ENCODE results near the gene DICER1.

DNA sequence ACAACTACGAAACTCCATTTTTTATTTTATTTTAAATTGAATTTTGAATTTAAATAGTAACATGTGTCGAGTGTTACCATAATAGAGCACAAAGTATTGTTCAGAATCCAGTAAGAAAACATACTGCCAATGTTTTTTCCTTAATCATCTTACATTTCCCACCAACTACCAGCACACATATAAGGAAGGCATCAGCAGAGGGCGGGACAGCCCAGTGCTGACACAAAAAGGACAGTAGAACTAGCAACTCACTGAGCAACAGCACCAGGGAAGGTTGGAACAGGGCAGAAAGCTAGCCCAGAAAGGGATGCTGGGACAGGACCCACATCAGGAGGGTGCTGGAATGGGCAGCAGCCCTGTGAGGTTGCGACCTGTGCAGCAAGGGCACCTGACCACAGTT, 43.9 kb downstream of the DICER1 start:
- no peak for TF ChIP-seq EZH2phosphoT487 (IDR thresholded peaks at IDR 0.05; ENCODE audit: borderline replicate concordance)
- TF ChIP-seq, protein P1, sequence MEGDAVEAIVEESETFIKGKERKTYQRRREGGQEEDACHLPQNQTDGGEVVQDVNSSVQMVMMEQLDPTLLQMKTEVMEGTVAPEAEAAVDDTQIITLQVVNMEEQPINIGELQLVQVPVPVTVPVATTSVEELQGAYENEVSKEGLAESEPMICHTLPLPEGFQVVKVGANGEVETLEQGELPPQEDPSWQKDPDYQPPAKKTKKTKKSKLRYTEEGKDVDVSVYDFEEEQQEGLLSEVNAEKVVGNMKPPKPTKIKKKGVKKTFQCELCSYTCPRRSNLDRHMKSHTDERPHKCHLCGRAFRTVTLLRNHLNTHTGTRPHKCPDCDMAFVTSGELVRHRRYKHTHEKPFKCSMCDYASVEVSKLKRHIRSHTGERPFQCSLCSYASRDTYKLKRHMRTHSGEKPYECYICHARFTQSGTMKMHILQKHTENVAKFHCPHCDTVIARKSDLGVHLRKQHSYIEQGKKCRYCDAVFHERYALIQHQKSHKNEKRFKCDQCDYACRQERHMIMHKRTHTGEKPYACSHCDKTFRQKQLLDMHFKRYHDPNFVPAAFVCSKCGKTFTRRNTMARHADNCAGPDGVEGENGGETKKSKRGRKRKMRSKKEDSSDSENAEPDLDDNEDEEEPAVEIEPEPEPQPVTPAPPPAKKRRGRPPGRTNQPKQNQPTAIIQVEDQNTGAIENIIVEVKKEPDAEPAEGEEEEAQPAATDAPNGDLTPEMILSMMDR (conservative IDR thresholded peaks at IDR 0.05; ENCODE audit: low read length) = no peak

Measured in Loucy (cell line).